Vagina (tissue), 2 donors: ENCODE results near the gene NAV2. TPM values are rescaled to one million over a fixed set of nuclear protein-coding genes. Genes with fewer than 3 reads are reported as not detected.
"Not testable (repeated sequence)": the region's sequence is repeated elsewhere in the genome, so short reads cannot be mapped to it uniquely, and the experiment has no call there.

ENCODE experiments used
- DNase-seq, 2 donors: peaks; one replicate each; pipeline ENCODE4 v3.0.0-alpha.2; 2017; ENCODE audit errors: extremely low spot score in 2 of 2
- H3K27ac ChIP-seq: fragments of 200-600 bp; sonication (generic); one replicate; pipeline ENCODE4 v1.5.1; 2019
- H3K27me3 ChIP-seq: fragments of 200-600 bp; sonication (generic); one replicate; pipeline ENCODE4 v1.5.1; 2019
- H3K36me3 ChIP-seq, 2 donors: fragments of 200-600 bp; sonication (generic); one replicate each; pipeline ENCODE4 v1.5.1; 2017 to 2019
- H3K4me1 ChIP-seq: fragments of 200-600 bp; sonication (generic); one replicate; pipeline ENCODE4 v1.5.1; 2019
- H3K4me3 ChIP-seq, 2 donors: fragments of 200-600 bp; sonication (generic); 1 replicate in 1 of 2; 2 replicates in 1 of 2; pipeline ENCODE4 v1.5.1; 2016 to 2019
- H3K9me3 ChIP-seq: fragments of 200-600 bp; sonication (generic); one replicate; pipeline ENCODE4 v1.5.1; 2019
- POLR2A ChIP-seq, 2 donors: fragments of 450-650 bp; IDR thresholded peaks; one replicate each; pipeline ENCODE4 v1.6.1; 2017; ENCODE audit warnings: antibody characterized with exemption in 2 of 2, mild to moderate bottlenecking in 2 of 2, moderate library complexity in 2 of 2
- POLR2AphosphoS5 ChIP-seq, 2 donors: sonication (generic); formaldehyde crosslinking; IDR thresholded peaks; one replicate each; pipeline ENCODE4 v1.9.0; 2017; ENCODE audit warnings: antibody characterized with exemption in 2 of 2, mild to moderate bottlenecking in 2 of 2, low read depth in 1 of 2; ENCODE audit not compliant: insufficient read depth in 1 of 2
- intact Hi-C: fragments of 100-400 bp; cut with DNase I; formaldehyde crosslinking; loops from one replicate; pipeline ENCODE4 v1.15.1; 2023
- total RNA-seq: library from RNA; depleted of rRNA; stranded (reverse); fragments of >200 nt; gene quantifications from one replicate; pipeline ENCODE4 v1.2.3, GENCODE V29; 2016
- TF ChIP-seq, protein P1 (sequence below), 3 experiments: fragments of 450-650 bp in 2 of 3; fragments of 200-600 bp in 1 of 3; sonication (generic) in 1 of 3; IDR thresholded peaks; one replicate each; pipeline ENCODE4 v1.5.1; 2017 to 2019; ENCODE audit warnings: antibody characterized with exemption in 3 of 3, mild to moderate bottlenecking in 2 of 3, moderate library complexity in 2 of 3

NAV2 gene
- total RNA-seq, 1 donor from 2014 or later: 25.3 TPM

GRCh38 chr11:19923626-19924025 is 211.0 kb downstream of the NAV2 start:
- H3K36me3 ChIP-seq: no peaks in the 10 kb centered on the region
- no peaks in the 10 kb centered on the region for H3K9me3 ChIP-seq
- no peaks in the 10 kb centered on the region for H3K27me3 ChIP-seq
- intact Hi-C loops: no loop called here
- no peak overlapping the region for H3K4me3 ChIP-seq
- H3K27ac ChIP-seq: no peak overlapping the region
- TF ChIP-seq, protein P1, sequence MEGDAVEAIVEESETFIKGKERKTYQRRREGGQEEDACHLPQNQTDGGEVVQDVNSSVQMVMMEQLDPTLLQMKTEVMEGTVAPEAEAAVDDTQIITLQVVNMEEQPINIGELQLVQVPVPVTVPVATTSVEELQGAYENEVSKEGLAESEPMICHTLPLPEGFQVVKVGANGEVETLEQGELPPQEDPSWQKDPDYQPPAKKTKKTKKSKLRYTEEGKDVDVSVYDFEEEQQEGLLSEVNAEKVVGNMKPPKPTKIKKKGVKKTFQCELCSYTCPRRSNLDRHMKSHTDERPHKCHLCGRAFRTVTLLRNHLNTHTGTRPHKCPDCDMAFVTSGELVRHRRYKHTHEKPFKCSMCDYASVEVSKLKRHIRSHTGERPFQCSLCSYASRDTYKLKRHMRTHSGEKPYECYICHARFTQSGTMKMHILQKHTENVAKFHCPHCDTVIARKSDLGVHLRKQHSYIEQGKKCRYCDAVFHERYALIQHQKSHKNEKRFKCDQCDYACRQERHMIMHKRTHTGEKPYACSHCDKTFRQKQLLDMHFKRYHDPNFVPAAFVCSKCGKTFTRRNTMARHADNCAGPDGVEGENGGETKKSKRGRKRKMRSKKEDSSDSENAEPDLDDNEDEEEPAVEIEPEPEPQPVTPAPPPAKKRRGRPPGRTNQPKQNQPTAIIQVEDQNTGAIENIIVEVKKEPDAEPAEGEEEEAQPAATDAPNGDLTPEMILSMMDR (IDR thresholded peaks at IDR 0.05): no peak
- no peak for TF ChIP-seq POLR2AphosphoS5 (IDR thresholded peaks at IDR 0.05; ENCODE audit: insufficient read depth in 1 of 2, low read depth in 1 of 2)
- no peak for DNase-seq
- H3K4me1 ChIP-seq: peaks cover 10% of the 10 kb centered on the region

DNA sequence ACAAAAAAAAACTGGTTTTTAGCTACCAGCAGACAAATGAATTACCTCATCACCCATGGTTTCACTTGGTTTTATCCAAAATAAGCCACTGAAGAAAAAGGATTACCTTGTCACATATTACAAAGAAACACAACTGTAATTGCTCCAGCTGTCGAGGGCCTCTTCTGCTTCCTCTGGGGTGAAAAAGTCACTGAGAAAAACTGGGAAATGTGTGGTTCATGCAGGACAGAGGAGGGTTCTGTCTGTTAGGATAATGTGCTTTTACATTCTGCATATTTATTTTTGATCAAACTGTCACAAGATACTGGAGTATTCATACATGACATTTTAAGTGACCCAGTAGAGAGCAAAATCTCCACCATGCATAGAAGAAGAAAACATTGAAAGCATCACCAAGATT is 211.7 kb downstream of the NAV2 start:
- Histone ChIP-seq H3K36me3 (no peaks in the 10 kb centered on the region), H3K27me3 (no peaks in the 10 kb centered on the region), H3K9me3 (no peaks in the 10 kb centered on the region), H3K27ac (no peak overlapping the region), H3K4me3 (no peak overlapping the region), H3K4me1 (peaks cover 3% of the 10 kb centered on the region)
- no peak for TF ChIP-seq POLR2A (IDR thresholded peaks at IDR 0.05)
- no peak for TF ChIP-seq POLR2AphosphoS5 (IDR thresholded peaks at IDR 0.05; ENCODE audit: insufficient read depth in 1 of 2, low read depth in 1 of 2)
- TF ChIP-seq, protein P1 (IDR thresholded peaks at IDR 0.05): no peak
- DNase-seq: peak in 1 of 2 donors; percentile 5
- intact Hi-C loops: no loop called here

- H3K27ac ChIP-seq: no peak overlapping the region
- H3K9me3 ChIP-seq: no peaks in the 10 kb centered on the region
- no peaks in the 10 kb centered on the region for H3K36me3 ChIP-seq
- TF ChIP-seq POLR2A (IDR thresholded peaks at IDR 0.05) (no peak), POLR2AphosphoS5 (IDR thresholded peaks at IDR 0.05; ENCODE audit: insufficient read depth in 1 of 2, low read depth in 1 of 2) (no peak)
- TF ChIP-seq, protein P1 (IDR thresholded peaks at IDR 0.05): no peak
- H3K4me1 ChIP-seq: no peaks in the 10 kb centered on the region
- H3K4me3 ChIP-seq: no peak overlapping the region
- no peak for DNase-seq
- intact Hi-C loops: no loop called here
- H3K27me3 ChIP-seq: no peaks in the 10 kb centered on the region
These were observed 212.1 kb downstream of the NAV2 start for GRCh38 chr11:19924716-19925115.

DNA sequence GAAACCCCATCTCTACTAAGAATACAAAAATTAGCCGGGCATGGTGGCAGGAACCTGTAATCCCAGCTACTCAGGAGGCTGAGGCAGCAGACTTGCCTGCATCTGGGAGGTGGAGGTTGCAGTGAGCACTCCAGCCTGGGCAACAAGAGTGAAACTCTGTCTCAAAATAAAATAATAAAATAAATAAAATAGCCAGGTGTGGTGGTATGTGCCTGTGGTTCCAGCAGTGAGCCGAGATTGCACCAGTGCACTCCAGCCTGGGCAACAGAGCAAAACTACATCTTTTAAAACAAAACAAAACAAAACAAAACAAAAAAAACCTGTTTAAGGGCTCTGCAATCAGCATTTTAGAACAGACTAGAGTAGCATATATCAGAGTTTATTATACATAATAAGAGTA is 214.8 kb downstream of the NAV2 start:
- H3K36me3 ChIP-seq, H3K27ac ChIP-seq, intact Hi-C loops, H3K4me1 ChIP-seq, H3K4me3 ChIP-seq, H3K9me3 ChIP-seq, H3K27me3 ChIP-seq: not testable (repeated sequence)
- DNase-seq: peak in 1 of 2 donors; percentile 52

DNA sequence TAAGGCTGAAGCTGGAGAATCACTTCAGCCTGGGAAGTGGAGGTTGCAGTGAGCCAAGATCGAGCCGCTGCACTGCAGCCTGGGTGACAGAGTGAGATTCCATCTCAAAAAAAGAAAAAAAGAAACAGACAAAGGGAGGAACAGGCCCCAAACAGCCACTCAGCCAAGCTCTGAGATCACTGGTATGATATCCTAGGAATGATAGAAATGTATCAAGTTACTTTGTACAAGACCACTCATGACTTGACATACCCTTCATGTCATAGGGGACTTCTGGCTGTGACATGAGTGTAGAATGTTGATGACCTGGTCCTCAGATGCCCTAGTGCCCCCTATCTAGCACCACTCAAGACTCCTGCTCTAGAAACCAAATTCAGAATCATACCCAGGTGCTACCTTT is 216.5 kb downstream of the NAV2 start:
- DNase-seq: no peak
- Histone ChIP-seq H3K4me1 (no peaks in the 10 kb centered on the region), H3K36me3 (peaks cover 0 to 12% of the 10 kb centered on the region in 2 donors), H3K9me3 (no peaks in the 10 kb centered on the region), H3K4me3 (no peak overlapping the region), H3K27me3 (no peaks in the 10 kb centered on the region), H3K27ac (no peak overlapping the region)
- TF ChIP-seq POLR2A (IDR thresholded peaks at IDR 0.05) (no peak), POLR2AphosphoS5 (IDR thresholded peaks at IDR 0.05; ENCODE audit: insufficient read depth in 1 of 2, low read depth in 1 of 2) (no peak)
- TF ChIP-seq, protein P1 (IDR thresholded peaks at IDR 0.05): no peak
- intact Hi-C loops: no loop called here

- Histone ChIP-seq H3K36me3 (peaks cover 0 to 16% of the 10 kb centered on the region in 2 donors), H3K9me3 (no peaks in the 10 kb centered on the region), H3K4me1 (no peaks in the 10 kb centered on the region), H3K27ac (no peak overlapping the region), H3K27me3 (no peaks in the 10 kb centered on the region), H3K4me3 (no peak overlapping the region)
- DNase-seq: peak in 1 of 2 donors; percentile 1
- intact Hi-C loops: no loop called here
- TF ChIP-seq, protein P1 (IDR thresholded peaks at IDR 0.05): no peak
These were observed 217.0 kb downstream of the NAV2 start for GRCh38 chr11:19929655-19930054.
